Naive thymus-derived CD8-positive, alpha-beta T cell (primary cell): ENCODE data around the gene PKD1L1. TPM values are rescaled to one million over a fixed set of nuclear protein-coding genes. Genes with fewer than 3 reads are reported as not detected.

ENCODE experiments used
- ATAC-seq, 2 donors: fragments of 150-1000 bp; cut with Tn5 transposase in 1 of 2; sonication (Bioruptor Pico), chemical (Tn5 transposase) in 1 of 2; 1 replicate in 1 of 2; 2 replicates in 1 of 2; pipeline ENCODE4 v1.10.0; 2021; ENCODE audit warnings: mild to moderate bottlenecking in 2 of 2, moderate library complexity in 2 of 2
- POLR2A ChIA-PET: fragments of 350-600 bp; sonication (Branson Sonifier 250); formaldehyde crosslinking; loops from one replicate; lab custom pipeline; 2021; ENCODE audit warnings: antibody characterized with exemption; lab: Charles Lee
- DNase-seq, 10 donors: peaks; one replicate each; pipeline versions ENCODE4 v3.0.0 to v3.0.0-alpha.2; 2020 to 2022
- H3K27ac Mint-ChIP-seq, 10 donors: one replicate each; pipeline ENCODE4 v1.8.0; 2020 to 2022; ENCODE audit warnings: mild to moderate bottlenecking in 10 of 10, mixed read lengths in 10 of 10, moderate library complexity in 4 of 10, inconsistent platforms in 1 of 10
- H3K27me3 Mint-ChIP-seq, 5 donors: one replicate each; pipeline ENCODE4 v1.8.0; 2021 to 2022; ENCODE audit warnings: mixed read lengths in 5 of 5
- H3K36me3 Mint-ChIP-seq, 3 donors: one replicate each; pipeline ENCODE4 v1.8.0; 2020 to 2022; ENCODE audit warnings: mixed read lengths in 3 of 3, mild to moderate bottlenecking in 2 of 3, inconsistent platforms in 1 of 3
- H3K4me1 Mint-ChIP-seq, 4 donors: one replicate each; pipeline ENCODE4 v1.8.0; 2021 to 2022; ENCODE audit warnings: mixed read lengths in 4 of 4
- H3K4me3 Mint-ChIP-seq, 10 donors: one replicate each; pipeline ENCODE4 v1.8.0; 2020 to 2022; ENCODE audit warnings: mild to moderate bottlenecking in 10 of 10, mixed read lengths in 10 of 10, moderate library complexity in 6 of 10, inconsistent platforms in 1 of 10
- H3K9me3 Mint-ChIP-seq, 9 donors: one replicate each; pipeline ENCODE4 v1.8.0; 2020 to 2022; ENCODE audit warnings: mixed read lengths in 9 of 9, mild to moderate bottlenecking in 3 of 9, inconsistent platforms in 1 of 9, moderate library complexity in 1 of 9
- polyA plus RNA-seq, 3 donors: library from polyadenylated mRNA; unstranded; fragments of 300-500 nt; fragmentation: Illumina TruSeq; gene quantifications; one replicate each; pipeline ENCODE4 v1.2.3, GENCODE V29; 2021
- total RNA-seq, 8 experiments: library from RNA in 2 of 8; stranded (reverse) in 2 of 8; gene quantifications; one replicate each; pipeline ENCODE4 v1.2.3 and lab custom pipeline; 2021 to 2026

PKD1L1 gene
- total and polyA plus RNA-seq, 5 experiments from 2014 or later, result 0.07 to 0.78 (median 0.37) TPM; not detected in 1

DNA sequence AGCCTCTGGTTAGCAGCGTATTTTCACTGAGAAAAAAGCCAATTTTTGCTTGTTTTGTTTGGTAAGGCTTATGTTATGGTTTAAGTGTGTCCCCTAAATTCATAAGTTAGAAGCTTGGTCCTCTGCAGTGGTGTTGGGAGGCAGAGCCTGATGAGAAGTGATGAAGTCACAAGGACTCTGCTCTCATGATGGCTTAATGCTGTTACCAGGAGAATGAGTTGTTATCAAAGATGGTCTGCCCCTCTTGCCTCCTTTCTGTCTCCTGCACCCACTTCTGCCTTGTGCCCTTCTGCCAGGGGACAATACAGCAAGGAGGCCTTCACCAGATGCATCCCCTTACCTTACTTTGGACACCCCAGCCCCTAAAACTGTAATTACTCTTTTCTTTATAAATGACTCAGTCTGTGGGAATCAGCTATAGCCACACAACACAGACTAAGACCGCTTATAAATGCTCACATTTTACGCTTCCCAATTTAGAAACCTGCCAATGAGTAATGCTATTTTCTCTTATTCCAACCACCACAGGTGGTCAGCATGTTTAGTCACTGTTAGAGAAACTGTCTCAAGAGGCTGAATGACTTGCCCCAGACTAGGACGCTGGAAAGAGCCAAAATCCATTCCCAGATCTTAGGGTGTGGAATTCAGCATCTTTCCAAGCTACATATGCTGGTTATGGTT, 6.1 kb upstream of the PKD1L1 start:
- POLR2A ChIA-PET, result no interaction called here
- peak overlapping the region in 8 of 10 donors; percentile 5 to 74 (median 53) for H3K27ac Mint-ChIP-seq

GRCh38 chr7:47953822-47954221, 5.6 kb upstream of the PKD1L1 start:
- peak overlapping the region in 4 of 10 donors; percentile 10 to 69 (median 44) for H3K27ac Mint-ChIP-seq
- no peak for ATAC-seq
- peaks cover 0 to 3% (median under 1%) of the 10 kb centered on the region in 4 donors for H3K4me1 Mint-ChIP-seq
- peaks cover 5 to 40% (median 17%) of the 10 kb centered on the region in 3 donors for H3K36me3 Mint-ChIP-seq
- POLR2A ChIA-PET, result no interaction called here
- no peak for DNase-seq
- no peak overlapping the region for H3K4me3 Mint-ChIP-seq
- H3K9me3 Mint-ChIP-seq, result peaks cover 0 to 3% (median 0%) of the 10 kb centered on the region in 9 donors
- H3K27me3 Mint-ChIP-seq, result no peaks in the 10 kb centered on the region

More for the DNA sequence above, 6.1 kb upstream of the PKD1L1 start:
- Mint-ChIP-seq H3K9me3 (peaks cover 0 to 3% (median 0%) of the 10 kb centered on the region in 9 donors), H3K4me3 (no peak overlapping the region), H3K27me3 (no peaks in the 10 kb centered on the region), H3K36me3 (peaks cover 5 to 40% (median 17%) of the 10 kb centered on the region in 3 donors), H3K4me1 (peaks cover 0 to 3% (median under 1%) of the 10 kb centered on the region in 4 donors)
- ATAC-seq (no peak), DNase-seq (no peak)

GRCh38 chr7:47952224-47952623, 4.0 kb upstream of the PKD1L1 start:
- H3K4me3 Mint-ChIP-seq, result no peak overlapping the region
- peak overlapping the region in 1 of 10 donors; percentile 24 for H3K27ac Mint-ChIP-seq
- ATAC-seq (no peak), DNase-seq (no peak)
- peaks cover 0 to 3% (median under 1%) of the 10 kb centered on the region in 4 donors for H3K4me1 Mint-ChIP-seq
- no peaks in the 10 kb centered on the region for H3K27me3 Mint-ChIP-seq
- H3K36me3 Mint-ChIP-seq, result peaks cover 0 to 27% (median 10%) of the 10 kb centered on the region in 3 donors
- H3K9me3 Mint-ChIP-seq, result no peaks in the 10 kb centered on the region
- POLR2A ChIA-PET, result no interaction called here

- DNase-seq (no peak), ATAC-seq (no peak)
- Mint-ChIP-seq H3K4me3 (no peak overlapping the region), H3K27me3 (peaks cover 0 to 2% (median 0%) of the 10 kb centered on the region in 5 donors), H3K27ac (peak overlapping the region in 3 of 10 donors; percentile 11 to 43 (median 35)), H3K36me3 (peaks cover 0 to 19% (median 3%) of the 10 kb centered on the region in 3 donors), H3K4me1 (peaks cover 0 to 2% (median 0%) of the 10 kb centered on the region in 4 donors), H3K9me3 (no peaks in the 10 kb centered on the region)
- POLR2A ChIA-PET, result no interaction called here
Measured at GRCh38 chr7:47951374-47951773, 3.1 kb upstream of the PKD1L1 start.

DNA sequence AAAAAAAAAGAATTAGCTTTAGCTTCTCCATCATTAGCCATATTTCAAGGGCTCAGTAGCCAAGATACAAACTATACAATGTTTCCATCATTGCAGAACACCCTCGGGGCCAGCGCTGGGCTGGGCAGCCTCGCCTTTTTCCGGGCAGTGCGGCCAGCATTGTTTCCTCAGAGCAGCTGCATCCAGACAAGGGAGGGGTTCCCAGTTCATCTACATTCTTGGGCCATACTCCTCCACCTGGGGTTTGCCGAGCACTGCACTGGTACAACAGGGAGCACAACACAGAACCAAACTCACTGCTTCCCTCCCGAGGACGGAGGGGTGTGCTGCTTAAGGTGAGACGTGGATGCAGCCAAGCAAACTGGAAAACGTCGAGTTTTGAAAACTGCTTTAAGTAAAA, 2.4 kb upstream of the PKD1L1 start:
- Mint-ChIP-seq H3K27ac (no peak overlapping the region), H3K36me3 (peaks cover 0 to 16% (median 3%) of the 10 kb centered on the region in 3 donors), H3K9me3 (no peaks in the 10 kb centered on the region), H3K4me1 (peaks cover 0 to 3% (median 0%) of the 10 kb centered on the region in 4 donors), H3K4me3 (no peak overlapping the region), H3K27me3 (peaks cover 0 to 4% (median 0%) of the 10 kb centered on the region in 5 donors)
- ATAC-seq (no peak), DNase-seq (no peak)
- POLR2A ChIA-PET, result no interaction called here

- no peaks in the 10 kb centered on the region for H3K9me3 Mint-ChIP-seq
Measured at GRCh38 chr7:47949703-47950102, 1.4 kb upstream of the PKD1L1 start.

DNA sequence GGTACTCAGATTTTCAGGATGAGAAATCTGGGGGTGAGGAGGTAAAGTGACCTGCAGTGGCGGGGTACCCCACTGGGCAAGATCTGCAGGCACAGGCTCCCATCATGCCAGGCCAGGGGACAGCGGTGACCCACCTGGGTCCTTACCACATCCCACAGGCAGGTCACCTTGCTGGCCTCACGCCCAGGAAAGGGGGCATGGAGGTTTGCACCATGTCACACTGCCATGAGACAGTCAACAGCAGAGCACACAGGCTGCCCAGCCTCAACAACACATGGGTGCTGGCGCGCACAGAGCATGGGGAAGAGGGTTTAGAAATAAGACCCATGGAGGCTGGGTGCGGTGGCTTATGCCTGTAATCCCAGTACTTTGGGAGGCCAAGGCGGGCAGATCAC, 914 bp downstream of the PKD1L1 start:
- POLR2A ChIA-PET, result no interaction called here
- no peak for ATAC-seq
- Mint-ChIP-seq H3K36me3 (no peaks in the 10 kb centered on the region), H3K27ac (no peak overlapping the region), H3K4me3 (no peak overlapping the region), H3K4me1 (peaks cover 0 to 6% (median 0%) of the 10 kb centered on the region in 4 donors), H3K27me3 (peaks cover 0 to 4% (median 0%) of the 10 kb centered on the region in 5 donors), H3K9me3 (no peaks in the 10 kb centered on the region)
- DNase-seq, result no peak

More at GRCh38 chr7:47949703-47950102, 1.4 kb upstream of the PKD1L1 start:
- POLR2A ChIA-PET, result no interaction called here
- H3K36me3 Mint-ChIP-seq, result peaks cover 0 to 9% (median 1%) of the 10 kb centered on the region in 3 donors
- peaks cover 0 to 6% (median 0%) of the 10 kb centered on the region in 4 donors for H3K4me1 Mint-ChIP-seq
- peaks cover 0 to 4% (median 0%) of the 10 kb centered on the region in 5 donors for H3K27me3 Mint-ChIP-seq
- ATAC-seq (no peak), DNase-seq (no peak)
- H3K4me3 Mint-ChIP-seq, result no peak overlapping the region
- peak overlapping the region in 2 of 10 donors; percentile 62 to 81 for H3K27ac Mint-ChIP-seq

DNA sequence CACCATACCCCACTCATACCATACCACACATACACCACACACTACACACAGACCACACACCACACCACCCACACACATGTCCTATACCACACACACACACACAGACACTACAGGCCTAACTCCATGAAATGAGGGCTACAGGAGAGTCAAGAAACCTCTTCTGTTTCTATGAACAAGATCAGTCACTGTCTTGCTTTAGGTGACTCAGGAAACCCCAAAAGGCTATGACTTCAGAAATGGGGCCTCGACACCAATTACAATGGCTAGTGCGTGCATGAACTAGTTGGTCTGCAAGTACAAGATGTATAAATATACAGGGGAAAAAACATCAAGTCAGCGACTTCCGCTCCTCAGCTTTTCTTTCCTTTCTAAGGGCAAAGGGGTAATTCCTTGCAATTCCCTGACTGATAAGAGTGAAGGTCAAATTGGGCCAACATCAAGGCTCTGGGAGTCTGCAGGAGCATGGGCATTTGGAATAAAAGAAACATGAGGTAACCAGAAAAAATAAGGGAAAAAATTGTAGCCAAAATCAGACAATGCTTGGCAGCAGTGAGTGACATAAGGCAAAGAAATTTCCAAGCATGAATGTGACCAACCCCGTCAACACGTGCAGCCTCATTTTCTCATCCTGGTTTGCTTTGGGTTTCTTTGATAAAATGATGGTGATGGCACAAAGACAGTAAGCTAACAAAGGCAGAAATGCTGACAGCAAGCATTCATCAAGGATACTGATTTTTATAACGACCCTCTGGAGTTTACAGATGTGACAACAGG, 1.5 kb downstream of the PKD1L1 start:
- H3K27me3 Mint-ChIP-seq, result peaks cover 0 to 4% (median 0%) of the 10 kb centered on the region in 5 donors
- H3K4me3 Mint-ChIP-seq, result no peak overlapping the region
- POLR2A ChIA-PET, result no interaction called here
- no peaks in the 10 kb centered on the region for H3K9me3 Mint-ChIP-seq
- no peak for ATAC-seq
- DNase-seq, result no peak
- no peaks in the 10 kb centered on the region for H3K36me3 Mint-ChIP-seq
- H3K4me1 Mint-ChIP-seq, result peaks cover 0 to 6% (median 0%) of the 10 kb centered on the region in 4 donors
- peak overlapping the region in 1 of 10 donors; percentile 87 for H3K27ac Mint-ChIP-seq

DNA sequence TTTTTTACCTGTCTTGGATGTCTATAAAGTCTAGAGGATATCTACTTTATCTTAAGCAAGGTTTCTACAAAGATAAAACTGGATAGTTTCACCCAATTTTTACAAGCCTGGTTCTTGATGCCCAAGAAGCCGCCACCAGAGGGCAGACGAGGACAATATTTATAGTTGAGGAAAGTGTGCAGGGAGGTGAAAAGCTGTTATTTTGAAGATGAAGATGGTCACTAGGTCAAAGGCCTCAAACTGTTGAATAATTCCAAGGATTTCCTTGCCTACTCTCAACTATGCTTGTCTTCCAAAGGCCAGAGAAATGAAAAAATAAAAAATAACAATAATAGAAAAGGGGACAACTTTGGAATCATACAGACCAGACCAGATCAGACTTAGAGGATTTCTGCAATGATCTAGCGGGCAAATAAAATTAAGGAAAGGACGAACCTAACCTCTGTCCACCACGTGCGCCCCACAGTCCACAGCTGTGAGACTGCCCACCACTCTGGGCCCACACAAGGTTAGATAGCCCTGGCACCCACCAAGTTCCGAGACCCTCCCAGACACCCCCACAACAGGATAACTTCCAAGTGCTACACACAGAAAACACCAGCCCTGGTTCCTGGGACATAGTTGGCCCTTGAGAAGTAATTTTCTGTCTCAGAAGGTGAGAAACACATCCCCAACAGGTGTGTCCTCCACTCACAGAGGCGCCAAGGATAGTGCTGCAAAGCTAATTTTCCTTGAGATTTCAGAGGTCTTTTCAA, 2.8 kb downstream of the PKD1L1 start:
- POLR2A ChIA-PET, result no interaction called here
- Mint-ChIP-seq H3K27me3 (peaks cover 0 to 4% (median 0%) of the 10 kb centered on the region in 5 donors), H3K27ac (peak overlapping the region in 1 of 10 donors; percentile 8), H3K9me3 (no peaks in the 10 kb centered on the region), H3K4me1 (peaks cover 0 to 6% (median 0%) of the 10 kb centered on the region in 4 donors), H3K4me3 (no peak overlapping the region), H3K36me3 (no peaks in the 10 kb centered on the region)
- peak in 1 of 2 donors; percentile 65 for ATAC-seq
- DNase-seq, result peak; percentile 41 to 86 (median 65)

GRCh38 chr7:47944536-47945260, 3.6 kb downstream of the PKD1L1 start:
- no peak for ATAC-seq
- Mint-ChIP-seq H3K27ac (no peak overlapping the region), H3K4me1 (peaks cover 0 to 6% (median 0%) of the 10 kb centered on the region in 4 donors), H3K9me3 (no peaks in the 10 kb centered on the region), H3K27me3 (peaks cover 0 to 4% (median 0%) of the 10 kb centered on the region in 5 donors), H3K36me3 (no peaks in the 10 kb centered on the region), H3K4me3 (no peak overlapping the region)
- POLR2A ChIA-PET, result no interaction called here
- DNase-seq, result no peak

DNA sequence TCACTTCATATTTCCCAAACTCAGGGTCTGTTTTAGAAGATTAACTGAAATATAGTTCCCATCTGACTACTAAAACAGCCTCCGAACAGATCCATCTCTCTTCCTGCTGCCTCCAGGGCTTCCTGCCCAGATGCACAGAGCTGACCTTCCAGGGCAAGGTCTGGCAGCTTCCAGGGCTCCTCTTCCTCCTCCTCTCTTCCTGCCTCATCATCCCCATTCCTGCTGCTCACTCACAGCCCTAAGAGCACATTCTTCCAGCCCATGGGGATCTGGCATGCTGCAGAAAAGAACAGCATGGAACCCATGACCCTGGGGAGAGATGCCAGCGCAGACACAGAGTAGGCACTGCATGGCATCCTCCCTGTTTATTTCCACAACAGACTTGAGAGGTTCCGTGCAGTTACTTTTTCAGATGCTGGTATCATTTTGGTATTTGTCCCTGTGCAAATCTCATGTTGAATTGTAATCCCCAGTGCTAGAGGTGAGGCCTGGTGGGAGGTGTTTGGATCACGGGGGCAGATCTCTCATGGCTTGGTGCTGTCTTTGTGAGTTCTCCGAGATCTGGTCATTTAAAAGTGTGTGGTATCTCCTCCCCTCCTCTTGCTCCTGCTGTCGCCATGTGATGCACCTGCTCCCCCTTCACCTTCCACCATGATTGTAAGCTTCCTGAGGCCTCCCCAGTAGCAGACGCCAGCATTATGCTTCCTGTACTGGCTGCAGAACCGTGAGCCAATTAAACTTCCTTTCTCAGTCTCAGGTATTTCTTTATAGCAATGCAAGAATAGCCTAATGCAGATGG, 4.4 kb downstream of the PKD1L1 start:
- Mint-ChIP-seq H3K9me3 (no peaks in the 10 kb centered on the region), H3K4me1 (peaks cover 0 to 6% (median 0%) of the 10 kb centered on the region in 4 donors), H3K36me3 (no peaks in the 10 kb centered on the region), H3K4me3 (no peak overlapping the region), H3K27ac (peak overlapping the region in 2 of 10 donors; percentile 7 to 26), H3K27me3 (peaks cover 0 to 4% (median 0%) of the 10 kb centered on the region in 5 donors)
- POLR2A ChIA-PET, result no interaction called here
- DNase-seq (no peak), ATAC-seq (no peak)
